Activated B cell treated with CpG ODN at 0.5 μM for 24 hours (primary cell): ENCODE data around the gene TPRN. TPM values are rescaled to one million over a fixed set of nuclear protein-coding genes. Genes with fewer than 3 reads are reported as not detected.

ENCODE experiments used
- ATAC-seq: fragments of 200-7000 bp; cut with Tn5 transposase; one replicate; pipeline ENCODE4 v1.10.0; 2021; ENCODE audit warnings: low read depth, mild to moderate bottlenecking, moderate library complexity
- CTCF ChIA-PET: fragments of 350-600 bp; sonication (Branson Sonifier 250); formaldehyde crosslinking; loops from one replicate; lab custom pipeline; 2021; ENCODE audit warnings: antibody characterized with exemption; lab: Charles Lee
- POLR2A ChIA-PET: fragments of 350-600 bp; sonication (Branson Sonifier 250); formaldehyde crosslinking; loops from one replicate; lab custom pipeline; 2021; ENCODE audit warnings: antibody characterized with exemption; lab: Charles Lee
- DNase-seq: peaks from one replicate; pipeline ENCODE4 v3.0.0; 2022
- H3K27ac Mint-ChIP-seq: one replicate; pipeline ENCODE4 v1.8.0; 2020; ENCODE audit warnings: mixed read lengths
- H3K27me3 Mint-ChIP-seq: one replicate; pipeline ENCODE4 v1.8.0; 2021; ENCODE audit warnings: mixed read lengths
- H3K36me3 Mint-ChIP-seq: one replicate; pipeline ENCODE4 v1.8.0; 2021; ENCODE audit warnings: low read depth, mixed read lengths
- H3K4me1 Mint-ChIP-seq: one replicate; pipeline ENCODE4 v1.8.0; 2021; ENCODE audit warnings: mixed read lengths
- H3K4me3 Mint-ChIP-seq: one replicate; pipeline ENCODE4 v1.8.0; 2020; ENCODE audit warnings: mild to moderate bottlenecking, mixed read lengths
- H3K9me3 Mint-ChIP-seq: one replicate; pipeline ENCODE4 v1.8.0; 2020; ENCODE audit warnings: mixed read lengths
- intact Hi-C: fragments of 100-400 bp; cut with micrococcal nuclease; formaldehyde crosslinking; loops from one replicate; pipeline ENCODE4 v1.15.1; 2024
- total RNA-seq: library from RNA; stranded (reverse); gene quantifications from 2 replicates; pipeline ENCODE4 v1.2.3, GENCODE V29; 2022
- TF ChIP-seq, protein P1 (sequence below): fragments of 200-600 bp; IDR thresholded peaks from one replicate; pipeline ENCODE4 v1.8.0; 2022; ENCODE audit warnings: antibody characterized with exemption, mild to moderate bottlenecking

TPRN gene
- total RNA-seq, 1 donor from 2014 or later, result 11.4 TPM

DNA sequence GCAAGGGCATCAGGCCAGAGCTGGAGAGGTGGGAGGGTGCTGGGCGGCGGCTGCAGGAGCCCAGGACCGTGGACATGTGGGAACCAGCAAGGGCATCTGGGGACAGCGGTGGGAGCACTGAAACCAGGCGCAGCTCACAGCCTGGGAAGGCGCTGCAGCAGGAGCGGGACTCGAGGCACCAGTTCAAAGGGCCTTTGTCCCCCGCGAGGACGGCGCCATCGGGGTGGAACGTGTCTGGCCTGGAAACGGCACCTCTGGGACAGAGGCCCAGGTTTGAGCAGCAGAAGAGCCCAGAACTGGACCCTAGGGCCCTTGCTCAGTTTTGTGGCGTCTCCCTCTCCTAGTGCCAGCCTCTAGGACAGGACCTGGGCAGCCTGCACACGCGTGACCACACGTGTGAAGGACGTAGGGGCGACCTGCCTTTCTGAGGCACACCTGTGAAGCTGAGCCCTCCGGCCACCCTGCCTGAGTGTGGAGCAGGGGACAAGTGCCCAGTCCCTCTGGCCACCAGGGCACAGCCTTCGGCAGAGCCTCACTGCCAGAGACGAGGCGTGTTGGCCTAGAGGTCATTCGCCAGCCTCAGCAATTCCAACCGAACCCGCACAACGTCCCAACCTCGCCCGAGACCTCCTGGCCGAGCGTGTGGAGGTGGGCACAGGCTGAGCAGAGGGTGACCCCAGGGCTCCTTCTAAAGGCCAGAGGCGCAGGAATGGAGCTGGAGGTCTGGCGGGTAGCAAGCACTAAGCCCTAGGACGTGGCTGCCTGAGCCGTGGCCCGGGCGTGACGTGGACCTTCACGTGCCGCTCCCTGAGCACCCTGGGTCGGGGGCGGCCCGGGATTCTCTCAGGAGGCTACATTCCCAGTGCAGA is 26.5 kb downstream of the TPRN start:
- ATAC-seq (no peak), DNase-seq (no peak)
- no peak overlapping the region for H3K27ac Mint-ChIP-seq
- ChIA-PET CTCF (no interaction called here), POLR2A (no interaction called here)
- H3K4me3 Mint-ChIP-seq, result no peak overlapping the region
- no peaks in the 10 kb centered on the region for H3K9me3 Mint-ChIP-seq
- H3K27me3 Mint-ChIP-seq, result peaks cover 6% of the 10 kb centered on the region
- TF ChIP-seq, protein P1, sequence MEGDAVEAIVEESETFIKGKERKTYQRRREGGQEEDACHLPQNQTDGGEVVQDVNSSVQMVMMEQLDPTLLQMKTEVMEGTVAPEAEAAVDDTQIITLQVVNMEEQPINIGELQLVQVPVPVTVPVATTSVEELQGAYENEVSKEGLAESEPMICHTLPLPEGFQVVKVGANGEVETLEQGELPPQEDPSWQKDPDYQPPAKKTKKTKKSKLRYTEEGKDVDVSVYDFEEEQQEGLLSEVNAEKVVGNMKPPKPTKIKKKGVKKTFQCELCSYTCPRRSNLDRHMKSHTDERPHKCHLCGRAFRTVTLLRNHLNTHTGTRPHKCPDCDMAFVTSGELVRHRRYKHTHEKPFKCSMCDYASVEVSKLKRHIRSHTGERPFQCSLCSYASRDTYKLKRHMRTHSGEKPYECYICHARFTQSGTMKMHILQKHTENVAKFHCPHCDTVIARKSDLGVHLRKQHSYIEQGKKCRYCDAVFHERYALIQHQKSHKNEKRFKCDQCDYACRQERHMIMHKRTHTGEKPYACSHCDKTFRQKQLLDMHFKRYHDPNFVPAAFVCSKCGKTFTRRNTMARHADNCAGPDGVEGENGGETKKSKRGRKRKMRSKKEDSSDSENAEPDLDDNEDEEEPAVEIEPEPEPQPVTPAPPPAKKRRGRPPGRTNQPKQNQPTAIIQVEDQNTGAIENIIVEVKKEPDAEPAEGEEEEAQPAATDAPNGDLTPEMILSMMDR, result no peak
- intact Hi-C loops, result no loop called here
- H3K4me1 Mint-ChIP-seq, result no peaks in the 10 kb centered on the region
- peaks cover 17% of the 10 kb centered on the region for H3K36me3 Mint-ChIP-seq

DNA sequence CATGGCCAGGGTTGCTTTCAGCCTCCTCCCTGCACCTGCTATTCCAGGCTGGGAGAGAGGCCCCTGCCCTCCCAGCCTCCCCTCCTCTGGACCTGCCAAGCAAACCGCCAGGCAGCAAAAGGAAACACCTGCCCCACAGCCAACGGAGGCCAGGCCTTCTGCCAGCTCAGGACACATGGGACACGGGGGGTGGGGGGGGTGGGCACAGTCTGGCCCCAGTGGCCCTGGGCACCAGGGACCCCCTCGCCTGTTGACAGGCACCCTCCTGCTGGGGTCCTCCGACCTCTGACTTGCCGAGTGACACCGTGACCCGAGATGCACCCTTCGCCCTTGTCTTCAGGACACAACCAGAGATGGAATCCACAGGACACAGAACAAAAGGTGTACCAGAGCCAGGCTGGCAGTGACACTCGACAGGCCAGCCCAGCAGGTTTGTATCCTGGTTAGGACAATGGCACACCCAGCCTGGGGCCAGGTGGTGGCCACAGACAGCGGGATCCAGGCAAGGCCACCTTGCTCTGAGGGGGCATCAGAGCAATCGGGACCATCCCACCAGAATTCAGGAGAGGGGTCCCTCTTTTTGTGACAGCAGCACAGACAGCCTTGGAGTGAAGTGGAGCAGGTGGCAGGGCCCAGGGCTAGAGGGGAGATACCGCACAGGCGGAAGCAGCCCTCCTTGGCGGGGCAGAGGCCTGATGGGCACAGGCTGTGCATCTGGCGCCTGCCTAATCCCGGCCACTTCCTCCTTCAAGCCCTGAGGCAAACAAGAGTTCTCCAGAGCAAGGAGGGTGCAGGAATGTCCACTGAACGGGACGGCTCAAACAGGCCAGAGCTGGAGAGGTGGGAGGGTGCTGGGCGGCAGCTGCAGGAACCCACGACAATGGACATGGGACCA is 27.4 kb downstream of the TPRN start:
- peaks cover 6% of the 10 kb centered on the region for H3K27me3 Mint-ChIP-seq
- ATAC-seq, result no peak
- no peak for DNase-seq
- no peaks in the 10 kb centered on the region for H3K9me3 Mint-ChIP-seq
- ChIA-PET CTCF (no interaction called here), POLR2A (interaction anchor here (1.0 kb wide), 1 partner anchor 44 kb away, joined by 3 read pairs; no protein-coding TSS in a partner anchor)
- peaks cover 11% of the 10 kb centered on the region for H3K36me3 Mint-ChIP-seq
- intact Hi-C loops, result no loop called here
- H3K4me1 Mint-ChIP-seq, result peaks cover 4% of the 10 kb centered on the region
- H3K27ac Mint-ChIP-seq, result no peak overlapping the region
- TF ChIP-seq, protein P1, result no peak
- H3K4me3 Mint-ChIP-seq, result no peak overlapping the region

DNA sequence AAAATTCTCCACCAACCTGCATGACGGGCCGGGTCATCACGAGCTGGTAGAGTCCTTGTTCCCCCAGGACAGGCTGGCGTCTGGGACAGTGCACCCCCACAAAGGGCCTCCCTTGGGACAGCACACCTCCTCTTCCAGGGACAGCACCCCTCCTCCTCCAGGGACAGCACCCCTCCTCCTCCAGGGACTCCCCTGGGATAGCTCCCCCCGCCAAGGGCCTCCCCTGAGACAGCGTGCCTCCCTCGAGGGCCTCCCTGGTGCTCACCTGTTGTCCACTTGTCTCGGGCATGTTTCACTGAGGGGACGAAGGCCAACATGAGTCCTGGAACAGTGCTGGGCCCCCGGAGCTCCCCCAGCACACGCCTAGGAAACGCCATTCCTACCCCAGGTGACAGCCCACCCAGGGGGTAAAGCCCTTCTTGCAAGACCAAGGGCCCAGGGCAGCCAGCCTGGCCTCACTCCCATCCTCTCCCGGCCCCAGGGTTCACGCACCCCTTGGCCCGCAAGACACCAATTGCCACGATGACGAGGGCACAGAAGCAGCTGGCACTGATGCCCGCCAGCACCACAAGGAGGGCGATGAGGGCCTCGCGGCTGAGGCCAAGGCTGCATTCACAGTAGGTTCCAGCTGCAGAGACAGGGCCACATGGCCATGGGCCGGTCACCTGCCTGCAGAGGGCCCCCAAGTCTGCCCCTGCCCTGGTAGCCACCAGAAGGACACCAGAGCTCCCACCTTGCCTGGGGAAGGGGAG is 29.2 kb downstream of the TPRN start:
- peaks cover 11% of the 10 kb centered on the region for H3K27me3 Mint-ChIP-seq
- H3K9me3 Mint-ChIP-seq, result no peaks in the 10 kb centered on the region
- DNase-seq, result no peak
- ChIA-PET CTCF (no interaction called here), POLR2A (interaction anchor here (0.6 to 0.8 kb wide), 3 partner anchors 47 to 70 kb away, joined by 3 to 7 read pairs (median 3); partner anchors contain the start of gene TUBB4B)
- H3K4me1 Mint-ChIP-seq, result peaks cover 8% of the 10 kb centered on the region
- TF ChIP-seq, protein P1, result no peak
- H3K36me3 Mint-ChIP-seq, result no peaks in the 10 kb centered on the region
- H3K4me3 Mint-ChIP-seq, result no peak overlapping the region
- H3K27ac Mint-ChIP-seq, result no peak overlapping the region
- no peak for ATAC-seq
- intact Hi-C loops, result no loop called here

DNA sequence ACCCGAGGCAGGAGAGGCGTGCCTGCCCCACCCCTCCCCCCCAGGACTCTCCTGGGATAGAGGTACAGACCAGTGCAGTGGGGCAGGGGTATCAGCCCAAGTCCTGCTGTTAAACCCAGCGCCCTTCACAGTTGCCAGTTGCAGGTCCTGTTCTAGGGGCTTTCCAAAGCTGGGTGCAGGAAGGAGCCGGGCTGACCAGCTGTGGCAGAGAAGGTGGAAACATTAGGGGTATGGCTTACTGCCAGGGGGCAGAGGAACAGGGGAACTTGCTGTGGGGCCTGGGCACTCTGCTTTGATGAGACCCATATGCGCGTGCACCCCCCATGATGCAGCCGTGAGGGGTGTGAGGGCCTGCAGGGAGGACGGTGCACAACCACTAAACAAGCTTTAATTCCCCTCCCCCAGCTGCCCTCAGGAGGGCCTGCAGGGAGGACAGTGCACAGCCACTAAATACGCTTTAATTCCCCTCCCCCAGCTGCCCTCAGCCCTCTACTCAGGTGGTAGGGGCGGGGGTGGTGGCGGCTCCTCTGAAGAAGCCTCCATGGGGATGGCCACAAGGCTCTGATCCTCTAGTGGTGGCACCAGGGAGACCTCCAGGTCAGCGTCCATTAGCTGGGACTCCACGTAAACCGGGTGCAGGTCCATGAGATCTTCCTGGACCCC is 29.9 kb downstream of the TPRN start:
- Mint-ChIP-seq H3K9me3 (no peaks in the 10 kb centered on the region), H3K27me3 (peaks cover 11% of the 10 kb centered on the region), H3K27ac (no peak overlapping the region), H3K36me3 (no peaks in the 10 kb centered on the region), H3K4me1 (peaks cover 8% of the 10 kb centered on the region), H3K4me3 (no peak overlapping the region)
- ChIA-PET POLR2A (interaction anchor here (0.8 kb wide), 1 partner anchor 70 kb away, joined by 3 read pairs; the partner anchor contains the start of gene TUBB4B), CTCF (no interaction called here)
- no peak for DNase-seq
- TF ChIP-seq, protein P1, result no peak
- ATAC-seq, result no peak
- intact Hi-C loops, result no loop called here
